H1 (cell line): Measurements from ENCODE around the gene ZFHX2. TPM values are rescaled to one million over a fixed set of nuclear protein-coding genes. Genes with fewer than 3 reads are reported as not detected.

ENCODE experiments used
- CTCF ChIA-PET: fragments of 300-600 bp; sonication (Branson Sonifier 250); formaldehyde crosslinking; loops from one replicate; lab custom pipeline; 2021; ENCODE audit not compliant: partially characterized antibody; lab: Charles Lee
- POLR2A ChIA-PET: fragments of 300-600 bp; sonication (Branson Sonifier 250); formaldehyde crosslinking; loops from one replicate; lab custom pipeline; 2021; ENCODE audit warnings: inconsistent platforms; ENCODE audit not compliant: partially characterized antibody; lab: Charles Lee
- DNase-seq, 2 experiments: peaks; one replicate each; pipeline versions ENCODE4 v3.0.0 to v3.0.0-alpha.2; 2010 to 2022; ENCODE audit warnings: low spot score in 2 of 2, low read depth in 1 of 2, mixed read lengths in 1 of 2
- FAIRE-seq: peaks from 2 replicates; lab custom pipeline; 2011; peaks lifted over from hg19 to GRCh38; lab: Jason Lieb, UNC
- H2AFZ ChIP-seq: 2 replicates; pipeline ENCODE4 v1.8.1; 2012; ENCODE audit warnings: low read length, inconsistent platforms
- H2AK5ac ChIP-seq: 2 replicates; pipeline ENCODE4 v1.6.1; 2013; ENCODE audit warnings: low read depth, low read length
- H2BK120ac ChIP-seq: replicated peaks from 2 replicates; pipeline ENCODE3; 2013; ENCODE audit warnings: low read depth, low read length, inconsistent platforms
- H2BK12ac ChIP-seq: 2 replicates; pipeline ENCODE4 v1.6.1; 2013; ENCODE audit warnings: low read depth, low read length
- H2BK15ac ChIP-seq: 2 replicates; pipeline ENCODE4 v1.6.1; 2013; ENCODE audit warnings: low read length
- H2BK20ac ChIP-seq: 2 replicates; pipeline ENCODE4 v1.6.1; 2013; ENCODE audit warnings: low read length
- H2BK5ac ChIP-seq: 2 replicates; pipeline ENCODE4 v1.6.1; 2013; ENCODE audit warnings: low read depth, low read length
- H3K14ac ChIP-seq: 2 replicates; pipeline ENCODE4 v1.6.1; 2013; ENCODE audit warnings: inconsistent platforms; ENCODE audit not compliant: insufficient read length
- H3K18ac ChIP-seq: 2 replicates; pipeline ENCODE4 v1.6.1; 2013; ENCODE audit warnings: low read length; ENCODE audit errors: extremely low read depth
- H3K23ac ChIP-seq: 2 replicates; pipeline ENCODE4 v1.6.1; 2013; ENCODE audit warnings: inconsistent platforms; ENCODE audit not compliant: insufficient read length
- H3K23me2 ChIP-seq: 2 replicates; pipeline ENCODE4 v1.6.1; 2013; ENCODE audit warnings: low read depth, low read length
- H3K27ac ChIP-seq: 2 replicates; pipeline ENCODE4 v1.6.1; 2011; ENCODE audit warnings: low read depth, low read length, inconsistent platforms
- H3K27me3 ChIP-seq, 4 experiments: replicated peaks in 1 of 4; 1 replicate in 1 of 4; 2 replicates in 3 of 4; pipeline versions ENCODE4 v1.6.1 to v1.8.1; 2011 to 2013; ENCODE audit warnings: low read length in 3 of 4, mild to moderate bottlenecking in 3 of 4, inconsistent platforms in 2 of 4, mixed read lengths in 2 of 4, moderate library complexity in 1 of 4; ENCODE audit not compliant: control insufficient read depth in 3 of 4, insufficient read depth in 3 of 4; ENCODE audit errors: extremely low read depth in 1 of 4
- H3K36me3 ChIP-seq, 4 experiments: 2 replicates each; pipeline versions ENCODE4 v1.6.1 to v1.8.1; 2011 to 2013; ENCODE audit warnings: mild to moderate bottlenecking in 4 of 4, low read length in 3 of 4, moderate library complexity in 2 of 4, control low read depth in 1 of 4, inconsistent platforms in 1 of 4; ENCODE audit not compliant: insufficient read depth in 4 of 4, control insufficient read depth in 2 of 4
- H3K4ac ChIP-seq: replicated peaks from 2 replicates; pipeline ENCODE3; 2013; ENCODE audit warnings: low read length, low read depth, mixed read lengths, inconsistent platforms; ENCODE audit not compliant: insufficient read length
- H3K4me1 ChIP-seq, 4 experiments: replicated peaks in 1 of 4; 1 replicate in 1 of 4; 2 replicates in 3 of 4; pipeline versions ENCODE4 v1.6.1 to v1.8.1; 2011 to 2013; ENCODE audit warnings: low read length in 3 of 4, inconsistent platforms in 2 of 4, mixed read lengths in 1 of 4; ENCODE audit not compliant: insufficient read depth in 4 of 4, control insufficient read depth in 3 of 4
- H3K4me2 ChIP-seq, 2 experiments: 2 replicates each; pipeline versions ENCODE4 v1.6.1 to v1.8.1; 2011 to 2013; ENCODE audit warnings: low read depth in 2 of 2, low read length in 2 of 2, control low read depth in 1 of 2, inconsistent platforms in 1 of 2, mild to moderate bottlenecking in 1 of 2; ENCODE audit not compliant: insufficient read depth in 1 of 2
- H3K4me3 ChIP-seq, 4 experiments: fragments of 200-600, 300-600 bp in 1 of 4; sonication (generic), shearing (Covaris generic), sonication (Bioruptor Twin) in 1 of 4; 2 replicates each; pipeline versions ENCODE4 v1.5.1 to v1.8.1; 2011 to 2016; ENCODE audit warnings: low read length in 4 of 4, low read depth in 3 of 4, control low read depth in 2 of 4, inconsistent platforms in 2 of 4, mild to moderate bottlenecking in 2 of 4, mixed read lengths in 1 of 4, moderate library complexity in 1 of 4; ENCODE audit not compliant: insufficient read depth in 2 of 4; ENCODE audit errors: extremely low read depth in 1 of 4
- H3K56ac ChIP-seq: replicated peaks from 2 replicates; pipeline ENCODE3; 2013; ENCODE audit warnings: low read depth, mild to moderate bottlenecking, mixed read lengths, low read length, inconsistent platforms; ENCODE audit not compliant: insufficient read length
- H3K79me1 ChIP-seq: 2 replicates; pipeline ENCODE4 v1.6.1; 2013; ENCODE audit warnings: low read depth, low read length, control low read depth
- H3K79me2 ChIP-seq, 2 experiments: 2 replicates each; pipeline versions ENCODE4 v1.6.1 to v1.8.1; 2012 to 2013; ENCODE audit warnings: low read length in 2 of 2, mild to moderate bottlenecking in 2 of 2, inconsistent platforms in 1 of 2; ENCODE audit not compliant: insufficient read depth in 2 of 2, control insufficient read depth in 1 of 2
- H3K9ac ChIP-seq, 4 experiments: replicated peaks in 1 of 4; 1 replicate in 1 of 4; 2 replicates in 3 of 4; pipeline versions ENCODE4 v1.6.1 to v1.8.1; 2011 to 2013; ENCODE audit warnings: low read depth in 3 of 4, low read length in 3 of 4, control low read depth in 2 of 4, mild to moderate bottlenecking in 2 of 4, moderate library complexity in 2 of 4, inconsistent platforms in 1 of 4; ENCODE audit errors: extremely low read depth in 1 of 4
- H3K9me3 ChIP-seq, 2 experiments: 2 replicates each; pipeline versions ENCODE4 v1.6.1 to v1.8.1; 2012 to 2013; ENCODE audit warnings: mild to moderate bottlenecking in 2 of 2, moderate library complexity in 2 of 2, control low read depth in 1 of 2, inconsistent platforms in 1 of 2, low read depth in 1 of 2, low read length in 1 of 2, mixed read lengths in 1 of 2; ENCODE audit not compliant: insufficient read depth in 2 of 2
- H4K20me1 ChIP-seq, 2 experiments: replicated peaks in 1 of 2; 2 replicates each; pipeline versions ENCODE3 to v1.8.1; 2011 to 2013; ENCODE audit warnings: inconsistent platforms in 2 of 2, low read length in 2 of 2, mild to moderate bottlenecking in 1 of 2; ENCODE audit not compliant: insufficient read depth in 2 of 2, control insufficient read depth in 1 of 2
- H4K5ac ChIP-seq: 2 replicates; pipeline ENCODE4 v1.6.1; 2013; ENCODE audit warnings: low read length, low read depth, mixed read lengths, inconsistent platforms; ENCODE audit not compliant: insufficient read length
- H4K8ac ChIP-seq: 2 replicates; pipeline ENCODE4 v1.8.0; 2013; ENCODE audit warnings: mild to moderate bottlenecking, moderate library complexity, low read length, inconsistent platforms; ENCODE audit not compliant: insufficient read depth; ENCODE audit errors: extremely low read depth
- H4K91ac ChIP-seq: replicated peaks from 2 replicates; pipeline ENCODE3; 2013; ENCODE audit warnings: low read length, mixed read lengths, inconsistent platforms; ENCODE audit not compliant: insufficient read length
- BCL11A ChIP-seq, 2 experiments: IDR thresholded peaks; one replicate each; pipeline ENCODE4 v1.6.1; 2011; ENCODE audit warnings: low read depth in 2 of 2, low read length in 2 of 2, mild to moderate bottlenecking in 2 of 2
- BRCA1 ChIP-seq: IDR thresholded peaks from 2 replicates; pipeline ENCODE4 v1.6.1; 2012; ENCODE audit warnings: low read depth, low read length, improper control_type of control experiment
- CEBPB ChIP-seq: IDR thresholded peaks from 2 replicates; pipeline ENCODE4 v1.6.1; 2012; ENCODE audit warnings: low read depth, low read length
- CREB1 ChIP-seq: IDR thresholded peaks from 2 replicates; pipeline ENCODE4 v1.6.1; 2012; ENCODE audit warnings: inconsistent platforms
- FOSL1 ChIP-seq: IDR thresholded peaks from 2 replicates; pipeline ENCODE4 v1.6.1; 2011; ENCODE audit warnings: mild to moderate bottlenecking, low read depth, low read length, moderate library complexity; ENCODE audit not compliant: insufficient read depth
- HDAC2 ChIP-seq, 2 experiments: fragments of 300-600 bp in 1 of 2; sonication (generic) in 1 of 2; IDR thresholded peaks; 2 replicates each; pipeline ENCODE4 v1.6.1; 2011 to 2012; ENCODE audit warnings: low read depth in 2 of 2, low read length in 2 of 2, mild to moderate bottlenecking in 2 of 2, moderate library complexity in 2 of 2, borderline replicate concordance in 1 of 2, inconsistent platforms in 1 of 2
- SAP30 ChIP-seq: fragments of 300-600 bp; sonication (generic); IDR thresholded peaks from 2 replicates; pipeline ENCODE4 v1.7.1; 2012; ENCODE audit warnings: low read length, moderate library complexity, mild to moderate bottlenecking, inconsistent platforms; ENCODE audit not compliant: insufficient read depth, insufficient replicate concordance
- TAF1 ChIP-seq: IDR thresholded peaks from 2 replicates; pipeline ENCODE4 v1.6.1; 2011; ENCODE audit warnings: mild to moderate bottlenecking, low read depth, low read length
- TAF7 ChIP-seq: optimal IDR thresholded peaks from 2 replicates; pipeline ENCODE3; 2011; ENCODE audit warnings: low read depth, mild to moderate bottlenecking, inconsistent platforms, low read length, moderate library complexity, borderline replicate concordance
- WGBS, 2 experiments: shearing (Covaris generic) in 1 of 2; methylation state at CpG; one replicate each; pipeline versions ENCODE4 v1.1.6 to v1.1.7; 2013 to 2015; ENCODE audit warnings: low lambda C conversion rate in 2 of 2, mixed read lengths in 2 of 2, inconsistent platforms in 1 of 2, low coverage in 1 of 2, missing lambda C conversion rate in 1 of 2; ENCODE audit not compliant: insufficient replicate concordance in 2 of 2, insufficient coverage in 1 of 2, insufficient read length in 1 of 2; ENCODE audit errors: extremely low coverage in 1 of 2, missing lambda C conversion rate in 1 of 2; 5-methylcytosine and 5-hydroxymethylcytosine counted together
- polyA plus RNA-seq, 7 experiments: library from polyadenylated mRNA; depleted of rRNA in 3 of 7; stranded (reverse) in 5 of 7; unstranded in 2 of 7; fragments of >200 nt in 5 of 7; fragments of 200-250 nt in 2 of 7; gene quantifications; 1 replicate in 5 of 7; 2 replicates in 1 of 7; 4 replicates in 1 of 7; pipeline versions ENCODE4 v1.2.1 to v1.2.3, GENCODE V29; 2011 to 2013; ENCODE audit warnings: missing spikeins in 2 of 7, mixed read lengths in 2 of 7
- total RNA-seq: library from RNA; stranded (reverse); fragmentation: NEBNext Ultra II Directional; extraction: Animal tissue kit (Norgen Biotek cat#: 25700); gene quantifications from 2 replicates; pipeline ENCODE4 v1.2.1, GENCODE V29; 2021
- TF ChIP-seq, protein P1 (sequence below), 3 experiments: IDR thresholded peaks; 1 replicate in 2 of 3; 2 replicates in 1 of 3; pipeline versions ENCODE4 v1.5.1 to v1.6.1; 2011; ENCODE audit warnings: low read length in 3 of 3, mild to moderate bottlenecking in 3 of 3, inconsistent platforms in 2 of 3, low read depth in 1 of 3, moderate library complexity in 1 of 3; ENCODE audit not compliant: insufficient read depth in 1 of 3; ENCODE audit errors: control extremely low read depth in 1 of 3

The ZFHX2 gene
- total and polyA plus RNA-seq, 2 of the 8 experiments (the other 6 are each of a cell fraction or from before 2014, with no cell fraction given), result 2.7 to 27.0 TPM

DNA sequence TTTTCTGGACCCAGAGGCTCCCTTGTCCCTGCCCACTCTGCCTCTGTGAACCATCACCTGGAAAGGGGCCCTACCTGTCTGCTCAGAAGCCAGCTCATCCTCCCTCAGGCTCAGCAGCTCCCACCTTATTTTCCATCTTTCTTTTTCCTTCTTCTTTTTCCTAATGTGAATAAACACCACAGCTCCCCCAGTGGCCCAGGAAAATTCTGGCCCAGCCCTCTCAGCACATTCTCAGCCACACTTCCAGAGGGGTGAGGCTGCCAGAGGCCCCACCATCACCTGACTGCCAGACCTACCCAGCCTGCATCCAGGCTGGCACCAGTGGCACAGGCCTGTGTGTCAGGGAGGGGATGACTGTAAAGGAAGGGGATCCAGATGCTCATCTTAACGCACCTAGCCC, 23.0 kb downstream of the ZFHX2 start:
- H3K4me1 ChIP-seq, result peaks cover 0 to 3% (median 1%) of the 10 kb centered on the region in 4 experiments; a peak in 3 of 7 replicates
- no peak for FAIRE-seq
- no peak for TF ChIP-seq HDAC2 (IDR thresholded peaks at IDR 0.05; ENCODE audit: borderline replicate concordance in 1 of 2, low read depth in 2 of 2, low read length in 2 of 2)
- TF ChIP-seq TAF1, result peak; percentile 24; the same call in 1 of the 2 replicates
- TF ChIP-seq FOSL1, result no peak
- no peak for TF ChIP-seq SAP30
- TF ChIP-seq, protein P1, sequence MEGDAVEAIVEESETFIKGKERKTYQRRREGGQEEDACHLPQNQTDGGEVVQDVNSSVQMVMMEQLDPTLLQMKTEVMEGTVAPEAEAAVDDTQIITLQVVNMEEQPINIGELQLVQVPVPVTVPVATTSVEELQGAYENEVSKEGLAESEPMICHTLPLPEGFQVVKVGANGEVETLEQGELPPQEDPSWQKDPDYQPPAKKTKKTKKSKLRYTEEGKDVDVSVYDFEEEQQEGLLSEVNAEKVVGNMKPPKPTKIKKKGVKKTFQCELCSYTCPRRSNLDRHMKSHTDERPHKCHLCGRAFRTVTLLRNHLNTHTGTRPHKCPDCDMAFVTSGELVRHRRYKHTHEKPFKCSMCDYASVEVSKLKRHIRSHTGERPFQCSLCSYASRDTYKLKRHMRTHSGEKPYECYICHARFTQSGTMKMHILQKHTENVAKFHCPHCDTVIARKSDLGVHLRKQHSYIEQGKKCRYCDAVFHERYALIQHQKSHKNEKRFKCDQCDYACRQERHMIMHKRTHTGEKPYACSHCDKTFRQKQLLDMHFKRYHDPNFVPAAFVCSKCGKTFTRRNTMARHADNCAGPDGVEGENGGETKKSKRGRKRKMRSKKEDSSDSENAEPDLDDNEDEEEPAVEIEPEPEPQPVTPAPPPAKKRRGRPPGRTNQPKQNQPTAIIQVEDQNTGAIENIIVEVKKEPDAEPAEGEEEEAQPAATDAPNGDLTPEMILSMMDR (IDR thresholded peaks at IDR 0.05; ENCODE audit: control extremely low read depth in 1 of 3, insufficient read depth in 1 of 3, low read depth in 1 of 3, low read length in 3 of 3), result peak; percentile 38 to 50 (median 48)
- no peak for TF ChIP-seq BRCA1
- TF ChIP-seq CEBPB, result no peak
- no peak for TF ChIP-seq BCL11A (IDR thresholded peaks at IDR 0.05; ENCODE audit: low read depth in 2 of 2, low read length in 2 of 2)
- TF ChIP-seq CREB1, result no peak
- no peak for TF ChIP-seq TAF7

More for the DNA sequence above, 23.0 kb downstream of the ZFHX2 start:
- DNase-seq, result no peak
- no peaks in the 10 kb centered on the region for H3K23me2 ChIP-seq
- H3K9me3 ChIP-seq, result no peaks in the 10 kb centered on the region
- no peak overlapping the region for H2AK5ac ChIP-seq
- H3K56ac ChIP-seq, result no peak overlapping the region
- H3K9ac ChIP-seq, result no peak overlapping the region; a peak in 2 of 7 replicates
- H2BK20ac ChIP-seq, result no peak overlapping the region
- peaks cover 0 to 3% of the 10 kb centered on the region in 2 experiments for H4K20me1 ChIP-seq
- no peak overlapping the region for H3K4me2 ChIP-seq
- no peak overlapping the region for H3K27ac ChIP-seq
- no peak overlapping the region for H3K4me3 ChIP-seq
- peak overlapping the region; percentile 61 for H3K4ac ChIP-seq
- H3K18ac ChIP-seq, result peak overlapping the region; percentile 71; the same call in 1 of the 2 replicates
- peak overlapping the region; percentile 81 for H2BK5ac ChIP-seq
- peak overlapping the region; percentile 41 for H4K91ac ChIP-seq
- H2BK12ac ChIP-seq, result 0 out of 2 replicates have a peak overlapping the region, but pooled peaks have one; percentile 95
- no peaks in the 10 kb centered on the region for H3K27me3 ChIP-seq
- peaks cover 2 to 49% (median 34%) of the 10 kb centered on the region in 4 experiments; a peak in 7 of 8 replicates for H3K36me3 ChIP-seq
- no peak overlapping the region for H4K5ac ChIP-seq
- peak overlapping the region; percentile 7; the same call in 1 of the 2 replicates for H4K8ac ChIP-seq
- H2AFZ ChIP-seq, result no peak overlapping the region
- CTCF ChIA-PET, result interaction anchor here (0.9 to 70.5 kb wide), 13 partner anchors 10 to 104 kb away, joined by 3 to 2092 read pairs (median 6); partner anchors contain the start of genes AP1G2, NGDN, THTPA and ZFHX2
- H3K79me2 ChIP-seq, result no peaks in the 10 kb centered on the region
- WGBS, 2 experiments, result 85% methylated on average over 1 of the region's 1 CpG; no CpG with 5 or more reads in 1 of the 2 experiments
- no peak overlapping the region for H3K14ac ChIP-seq
- H2BK120ac ChIP-seq, result no peak overlapping the region
- 0 out of 2 replicates have a peak overlapping the region, but pooled peaks have one; percentile 72 for H2BK15ac ChIP-seq
- H3K23ac ChIP-seq, result no peak overlapping the region
- H3K79me1 ChIP-seq, result no peaks in the 10 kb centered on the region
- POLR2A ChIA-PET, result interaction anchor here (1.2 to 52.7 kb wide), 6 partner anchors 0 to 50 kb away, joined by 3 to 1523 read pairs (median 6); partner anchors contain the start of genes AP1G2, THTPA and ZFHX2
